Measurements from ENCODE around the gene TRAFD1.

DNA sequence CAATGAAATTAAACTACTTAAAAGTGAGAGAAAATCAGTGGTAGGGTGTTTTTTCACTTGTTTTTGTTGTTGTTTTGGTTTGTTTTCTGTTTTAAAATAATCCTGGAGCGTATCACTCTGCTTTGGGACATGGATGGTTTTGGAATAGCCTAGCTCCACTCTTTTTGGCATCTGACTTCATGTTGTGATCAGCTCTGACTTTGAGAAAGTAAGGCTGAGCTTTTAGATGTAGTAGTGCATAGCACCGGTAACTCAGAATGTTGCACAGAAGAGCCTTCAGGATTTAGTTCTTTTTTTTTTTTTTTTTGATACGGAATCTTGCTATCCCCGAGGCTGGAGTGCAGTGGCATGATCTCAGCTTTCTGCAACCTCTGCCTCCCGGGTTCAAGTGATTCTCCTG, 8.1 kb downstream of the TRAFD1 start:
- TF ChIP-seq ZFP30 (CRISPR knock-in tag; IDR thresholded peaks at IDR 0.05) = no peak
- TF ChIP-seq, protein P1, sequence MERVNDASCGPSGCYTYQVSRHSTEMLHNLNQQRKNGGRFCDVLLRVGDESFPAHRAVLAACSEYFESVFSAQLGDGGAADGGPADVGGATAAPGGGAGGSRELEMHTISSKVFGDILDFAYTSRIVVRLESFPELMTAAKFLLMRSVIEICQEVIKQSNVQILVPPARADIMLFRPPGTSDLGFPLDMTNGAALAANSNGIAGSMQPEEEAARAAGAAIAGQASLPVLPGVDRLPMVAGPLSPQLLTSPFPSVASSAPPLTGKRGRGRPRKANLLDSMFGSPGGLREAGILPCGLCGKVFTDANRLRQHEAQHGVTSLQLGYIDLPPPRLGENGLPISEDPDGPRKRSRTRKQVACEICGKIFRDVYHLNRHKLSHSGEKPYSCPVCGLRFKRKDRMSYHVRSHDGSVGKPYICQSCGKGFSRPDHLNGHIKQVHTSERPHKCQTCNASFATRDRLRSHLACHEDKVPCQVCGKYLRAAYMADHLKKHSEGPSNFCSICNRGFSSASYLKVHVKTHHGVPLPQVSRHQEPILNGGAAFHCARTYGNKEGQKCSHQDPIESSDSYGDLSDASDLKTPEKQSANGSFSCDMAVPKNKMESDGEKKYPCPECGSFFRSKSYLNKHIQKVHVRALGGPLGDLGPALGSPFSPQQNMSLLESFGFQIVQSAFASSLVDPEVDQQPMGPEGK (CRISPR knock-in tag; IDR thresholded peaks at IDR 0.05; ENCODE audit: borderline replicate concordance) = no peak
- TF ChIP-seq ZNF8 (CRISPR knock-in tag; IDR thresholded peaks at IDR 0.05) = no peak
- TF ChIP-seq, protein P2, sequence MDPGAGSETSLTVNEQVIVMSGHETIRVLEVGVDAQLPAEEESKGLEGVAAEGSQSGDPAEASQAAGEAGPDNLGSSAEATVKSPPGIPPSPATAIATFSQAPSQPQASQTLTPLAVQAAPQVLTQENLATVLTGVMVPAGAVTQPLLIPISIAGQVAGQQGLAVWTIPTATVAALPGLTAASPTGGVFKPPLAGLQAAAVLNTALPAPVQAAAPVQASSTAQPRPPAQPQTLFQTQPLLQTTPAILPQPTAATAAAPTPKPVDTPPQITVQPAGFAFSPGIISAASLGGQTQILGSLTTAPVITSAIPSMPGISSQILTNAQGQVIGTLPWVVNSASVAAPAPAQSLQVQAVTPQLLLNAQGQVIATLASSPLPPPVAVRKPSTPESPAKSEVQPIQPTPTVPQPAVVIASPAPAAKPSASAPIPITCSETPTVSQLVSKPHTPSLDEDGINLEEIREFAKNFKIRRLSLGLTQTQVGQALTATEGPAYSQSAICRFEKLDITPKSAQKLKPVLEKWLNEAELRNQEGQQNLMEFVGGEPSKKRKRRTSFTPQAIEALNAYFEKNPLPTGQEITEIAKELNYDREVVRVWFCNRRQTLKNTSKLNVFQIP (CRISPR knock-in tag; IDR thresholded peaks at IDR 0.05; ENCODE audit: borderline replicate concordance, low read depth) = no peak
- no peak for TF ChIP-seq ZC3H10 (CRISPR knock-in tag; IDR thresholded peaks at IDR 0.05)
- TF ChIP-seq ISL1 (CRISPR knock-in tag; IDR thresholded peaks at IDR 0.05) = no peak
- no peak for TF ChIP-seq TCF4 (CRISPR knock-in tag; IDR thresholded peaks at IDR 0.05; ENCODE audit: borderline replicate concordance)
- TF ChIP-seq RARB (CRISPR knock-in tag; IDR thresholded peaks at IDR 0.05) = no peak
- no peak for TF ChIP-seq ZFP3 (CRISPR knock-in tag; IDR thresholded peaks at IDR 0.05)
- no peak for TF ChIP-seq GLIS3 (CRISPR knock-in tag; IDR thresholded peaks at IDR 0.05)
- no peak for TF ChIP-seq ARNTL (CRISPR knock-in tag; IDR thresholded peaks at IDR 0.05; ENCODE audit: borderline replicate concordance, low read depth)
- TF ChIP-seq ZNF70 (CRISPR knock-in tag; IDR thresholded peaks at IDR 0.05) = no peak
